ENCODE results near the gene ZSCAN10. TPM values are rescaled to one million over a fixed set of nuclear protein-coding genes. Genes with fewer than 3 reads are reported as not detected.

ZSCAN10 gene
- total and polyA plus RNA-seq, 2 of the 13 experiments (the other 11 are each of a cell fraction or from before 2014, with no cell fraction given), result not detected

GRCh38 chr16:3148256-3149192 lies 49.4 kb upstream of the ZSCAN10 start:
- POLR2A ChIA-PET, result interaction anchor here (1.6 to 4.7 kb wide), 3 partner anchors 14 to 50 kb away, joined by 5 to 81 read pairs (median 6); partner anchors contain the start of genes ZNF213 and ZSCAN10
- no peak for ATAC-seq
- BruUV-seq (replicated peaks), result no TSS peak
- H3K36me3 ChIP-seq (replicated peaks in 1 of 2; ENCODE audit: control insufficient read depth in 1 of 2, insufficient read depth in 2 of 2, low read length in 2 of 2), result no peaks in the 10 kb centered on the region
- 0 out of 2 replicates have a peak, but pooled peaks have one; percentile 71 for TF ChIP-seq ZNF17 (CRISPR knock-in tag; IDR thresholded peaks at IDR 0.05)
- 0 out of 2 replicates have a peak, but pooled peaks have one; percentile 10 for TF ChIP-seq RXRA (CRISPR knock-in tag; IDR thresholded peaks at IDR 0.05)
- TF ChIP-seq SYNCRIP (IDR thresholded peaks at IDR 0.05; ENCODE audit: insufficient read depth, low read depth, low read length), result no peak
- TF ChIP-seq ZNF468 (CRISPR knock-in tag; IDR thresholded peaks at IDR 0.05), result no peak
- H3K27ac ChIP-seq (ENCODE audit: extremely low read length, insufficient read depth, low read length), result no peak overlapping the region
- no peak for DNase-seq (ENCODE audit: low spot score)
- H3K9ac ChIP-seq (ENCODE audit: insufficient read depth, low read depth, low read length), result no peak overlapping the region
- no peak overlapping the region for H2AFZ ChIP-seq (ENCODE audit: low read length)
- H3K4me2 ChIP-seq (ENCODE audit: low read depth, low read length), result peak overlapping the region; percentile 97
- H3K27me3 ChIP-seq (ENCODE audit: control insufficient read depth in 1 of 2, insufficient read depth in 2 of 2, low read length in 2 of 2), result peaks cover 0 to 26% of the 10 kb centered on the region in 2 experiments; a peak in 3 of 5 replicates
- H3K9me3 ChIP-seq (ENCODE audit: low read length), result no peaks in the 10 kb centered on the region
- no peaks in the 10 kb centered on the region for H3K79me2 ChIP-seq (ENCODE audit: insufficient read depth, low read length)
- in situ Hi-C loops (cut with HindIII; ENCODE audit: extremely low pct_ligation_motif_present, low pct_unique_long_range_greater_than_20kb) (no loop called here), intact Hi-C loops (cut with micrococcal nuclease; ENCODE audit: unreplicated experiment) (no loop called here)
- peak overlapping the region in 1 of 3 experiments; percentile 78; a peak in 1 of 6 replicates for H3K4me3 ChIP-seq (replicated peaks in 1 of 3; ENCODE audit: insufficient read depth in 1 of 3, low read depth in 2 of 3, low read length in 3 of 3)
- FAIRE-seq, result no peak
- no peaks in the 10 kb centered on the region for H4K20me1 ChIP-seq (ENCODE audit: insufficient read depth, low read length)
- H3K4me1 ChIP-seq (ENCODE audit: insufficient read depth, low read length), result peaks cover 62% of the 10 kb centered on the region
- CTCF ChIA-PET (ENCODE audit: low intra/inter-chr PET ratio, low total read pairs), result no interaction called here
- WGBS (ENCODE audit: low lambda C conversion rate), result 65% methylated on average over 6 of the region's 13 CpGs

GRCh38 chr16:3147757-3148104 lies 48.6 kb upstream of the ZSCAN10 start:
- no peak for ATAC-seq
- H3K27me3 ChIP-seq (ENCODE audit: control insufficient read depth in 1 of 2, insufficient read depth in 2 of 2, low read length in 2 of 2), result peaks cover 0 to 26% of the 10 kb centered on the region in 2 experiments; a peak in 3 of 5 replicates
- no peaks in the 10 kb centered on the region for H3K79me2 ChIP-seq (ENCODE audit: insufficient read depth, low read length)
- ChIA-PET POLR2A (interaction anchor here (1.6 to 4.7 kb wide), 2 partner anchors 13 to 24 kb away, joined by 5 to 81 read pairs; partner anchors contain the start of gene ZNF213), CTCF (ENCODE audit: low intra/inter-chr PET ratio, low total read pairs) (no interaction called here)
- H3K36me3 ChIP-seq (replicated peaks in 1 of 2; ENCODE audit: control insufficient read depth in 1 of 2, insufficient read depth in 2 of 2, low read length in 2 of 2), result no peaks in the 10 kb centered on the region
- no peak overlapping the region for H3K9ac ChIP-seq (ENCODE audit: insufficient read depth, low read depth, low read length)
- no peak for DNase-seq (ENCODE audit: low spot score)
- no peaks in the 10 kb centered on the region for H3K9me3 ChIP-seq (ENCODE audit: low read length)
- no peak overlapping the region for H3K4me3 ChIP-seq (replicated peaks in 1 of 3; ENCODE audit: insufficient read depth in 1 of 3, low read depth in 2 of 3, low read length in 3 of 3)
- H4K20me1 ChIP-seq (ENCODE audit: insufficient read depth, low read length), result no peaks in the 10 kb centered on the region
- in situ Hi-C loops (cut with HindIII; ENCODE audit: extremely low pct_ligation_motif_present, low pct_unique_long_range_greater_than_20kb) (no loop called here), intact Hi-C loops (cut with micrococcal nuclease; ENCODE audit: unreplicated experiment) (no loop called here)
- H3K27ac ChIP-seq (ENCODE audit: extremely low read length, insufficient read depth, low read length), result no peak overlapping the region
- FAIRE-seq, result no peak
- peak overlapping the region; percentile 11; the same call in 1 of the 2 replicates for H3K4me2 ChIP-seq (ENCODE audit: low read depth, low read length)
- no peak overlapping the region for H2AFZ ChIP-seq (ENCODE audit: low read length)
- no TSS peak for BruUV-seq (replicated peaks)
- peaks cover 67% of the 10 kb centered on the region for H3K4me1 ChIP-seq (ENCODE audit: insufficient read depth, low read length)
- 23% methylated on average over 2 of the region's 5 CpGs for WGBS (ENCODE audit: low lambda C conversion rate)
- TF ChIP-seq PLRG1 (conservative IDR thresholded peaks at IDR 0.05) (no peak), ZNF570 (CRISPR knock-in tag; IDR thresholded peaks at IDR 0.05; ENCODE audit: borderline replicate concordance) (no peak), SSRP1 (CRISPR knock-in tag; IDR thresholded peaks at IDR 0.05) (no peak), MEF2D (CRISPR knock-in tag; IDR thresholded peaks at IDR 0.05) (no peak), SMARCC2 (IDR thresholded peaks at IDR 0.05) (no peak), RBFOX2 (IDR thresholded peaks at IDR 0.05; ENCODE audit: low read depth, low read length) (no peak), ZNF546 (CRISPR knock-in tag; conservative IDR thresholded peaks at IDR 0.05) (no peak), JUND (CRISPR knock-in tag; IDR thresholded peaks at IDR 0.05) (no peak), SRSF1 (optimal IDR thresholded peaks at IDR 0.05; ENCODE audit: low read depth, low read length) (no peak), RORA (CRISPR knock-in tag; IDR thresholded peaks at IDR 0.05) (no peak), NRL (CRISPR knock-in tag; IDR thresholded peaks at IDR 0.05; ENCODE audit: borderline replicate concordance) (no peak), NKX3-1 (CRISPR knock-in tag; IDR thresholded peaks at IDR 0.05) (no peak), ZNF264 (CRISPR knock-in tag; IDR thresholded peaks at IDR 0.05) (no peak), TEAD3 (CRISPR knock-in tag; optimal IDR thresholded peaks at IDR 0.05; ENCODE audit: borderline replicate concordance) (no peak), ZSCAN9 (CRISPR knock-in tag; IDR thresholded peaks at IDR 0.05; ENCODE audit: borderline replicate concordance) (no peak), ZFP36L2 (CRISPR knock-in tag; IDR thresholded peaks at IDR 0.05) (no peak), ZBTB21 (CRISPR knock-in tag; IDR thresholded peaks at IDR 0.05) (no peak), TOPORS (CRISPR knock-in tag; IDR thresholded peaks at IDR 0.05) (no peak)
